Osteocyte (in vitro differentiated cells): ENCODE measurements around the gene DHFR. TPM values are rescaled to one million over a fixed set of nuclear protein-coding genes. Genes with fewer than 3 reads are reported as not detected.

Experiments
- total RNA-seq: library from RNA; stranded (reverse); gene quantifications from 2 replicates; pipeline ENCODE4 v1.2.1, GENCODE V29; 2021

The DHFR gene
- total RNA-seq, 1 donor from 2014 or later: 18.5 TPM

Other genes starting within 250 kb of the DHFR start
- gene ZFYVE16, start 246.9 kb downstream of the DHFR start, total RNA-seq: 53.6 and 56.3 TPM in 2 replicates
- 4.9 and 5.9 TPM in 2 replicates for gene FAM151B, start 166.9 kb downstream of the DHFR start, total RNA-seq
- not detected in 2 replicates for gene ANKRD34B, start 84.7 kb downstream of the DHFR start, total RNA-seq
- 14.8 and 17.6 TPM in 2 replicates for gene MSH3, start 331 bp downstream of the DHFR start, total RNA-seq